ENCODE results near the gene SMARCB1.

Gene SMARCB1

GRCh38 chr22:23767303-23767672 is 19.5 kb upstream of the SMARCB1 start:
- DNase-seq (ENCODE audit: low read depth in 2 of 2), result no peak
- TF ChIP-seq CTCF (IDR thresholded peaks at IDR 0.05; ENCODE audit: low read depth, low read length), result no peak
- H3K4me3 ChIP-seq (replicated peaks in 1 of 2; ENCODE audit: low read depth in 2 of 2, low read length in 2 of 2), result peak overlapping the region; percentile 59 to 65

GRCh38 chr22:23767673-23768548 is 18.9 kb upstream of the SMARCB1 start, which contains the start of gene CHCHD10:
TSS of gene CHCHD10 (minus strand) at chr22:23767972. CDS start at chr22:23767874, 98 bp downstream.
- H3K4me3 ChIP-seq (replicated peaks in 1 of 2; ENCODE audit: low read depth in 2 of 2, low read length in 2 of 2), result peak within 1 kb of the TSS; percentile 59 to 65
- peak; percentile 82 for TF ChIP-seq CTCF (IDR thresholded peaks at IDR 0.05; ENCODE audit: low read depth, low read length)
- peak; percentile 79 for DNase-seq (ENCODE audit: low read depth in 2 of 2)

- DNase-seq (ENCODE audit: low read depth in 2 of 2), result no peak
- no peak for TF ChIP-seq CTCF (IDR thresholded peaks at IDR 0.05; ENCODE audit: low read depth, low read length)
These were observed 17.3 kb upstream of the SMARCB1 start for GRCh38 chr22:23769321-23769965.

GRCh38 chr22:23772315-23772648 is 14.5 kb upstream of the SMARCB1 start:
- no peak for TF ChIP-seq CTCF (IDR thresholded peaks at IDR 0.05; ENCODE audit: low read depth, low read length)
- DNase-seq (ENCODE audit: low read depth in 2 of 2), result no peak
- H3K4me3 ChIP-seq (replicated peaks in 1 of 2; ENCODE audit: low read depth in 2 of 2, low read length in 2 of 2), result peak overlapping the region; percentile 23 to 40

More at GRCh38 chr22:23769321-23769965, 17.3 kb upstream of the SMARCB1 start:
- H3K4me3 ChIP-seq (replicated peaks in 1 of 2; ENCODE audit: low read depth in 2 of 2, low read length in 2 of 2), result no peak overlapping the region

GRCh38 chr22:23772649-23773473 is 13.9 kb upstream of the SMARCB1 start, which contains the start of gene MMP11:
TSS of gene MMP11 (plus strand) at chr22:23772849. CDS start at chr22:23772871, 22 bp downstream.
- H3K4me3 ChIP-seq (replicated peaks in 1 of 2; ENCODE audit: low read depth in 2 of 2, low read length in 2 of 2), result peak within 1 kb of the TSS; percentile 40 to 41
- TF ChIP-seq CTCF (IDR thresholded peaks at IDR 0.05; ENCODE audit: low read depth, low read length), result no peak
- peak in 1 of 2 donors; percentile 47 for DNase-seq (ENCODE audit: low read depth in 2 of 2)

GRCh38 chr22:23773483-23774113 is 13.2 kb upstream of the SMARCB1 start:
- H3K4me3 ChIP-seq (replicated peaks in 1 of 2; ENCODE audit: low read depth in 2 of 2, low read length in 2 of 2), result no peak overlapping the region
- TF ChIP-seq CTCF (IDR thresholded peaks at IDR 0.05; ENCODE audit: low read depth, low read length), result no peak
- DNase-seq (ENCODE audit: low read depth in 2 of 2), result no peak

Data from cardiac fibroblast (primary cell).